Ovary (tissue), 3 donors: Measurements from ENCODE around the gene CD2BP2.

ENCODE experiments used
- POLR2A ChIP-seq: fragments of 450-650 bp; IDR thresholded peaks from one replicate; pipeline ENCODE4 v1.6.1; 2017; ENCODE audit warnings: antibody characterized with exemption, mild to moderate bottlenecking, moderate library complexity
- TF ChIP-seq, protein P1 (sequence below), 3 donors: fragments of 450-650 bp in 2 of 3; fragments of 200-600 bp in 1 of 3; IDR thresholded peaks; one replicate each; pipeline versions ENCODE4 v1.5.1 to v1.8.0; 2016 to 2022; ENCODE audit warnings: antibody characterized with exemption in 3 of 3, mild to moderate bottlenecking in 1 of 3
- donor health status: DM: no; HTN: no; CAD: no.

DNA sequence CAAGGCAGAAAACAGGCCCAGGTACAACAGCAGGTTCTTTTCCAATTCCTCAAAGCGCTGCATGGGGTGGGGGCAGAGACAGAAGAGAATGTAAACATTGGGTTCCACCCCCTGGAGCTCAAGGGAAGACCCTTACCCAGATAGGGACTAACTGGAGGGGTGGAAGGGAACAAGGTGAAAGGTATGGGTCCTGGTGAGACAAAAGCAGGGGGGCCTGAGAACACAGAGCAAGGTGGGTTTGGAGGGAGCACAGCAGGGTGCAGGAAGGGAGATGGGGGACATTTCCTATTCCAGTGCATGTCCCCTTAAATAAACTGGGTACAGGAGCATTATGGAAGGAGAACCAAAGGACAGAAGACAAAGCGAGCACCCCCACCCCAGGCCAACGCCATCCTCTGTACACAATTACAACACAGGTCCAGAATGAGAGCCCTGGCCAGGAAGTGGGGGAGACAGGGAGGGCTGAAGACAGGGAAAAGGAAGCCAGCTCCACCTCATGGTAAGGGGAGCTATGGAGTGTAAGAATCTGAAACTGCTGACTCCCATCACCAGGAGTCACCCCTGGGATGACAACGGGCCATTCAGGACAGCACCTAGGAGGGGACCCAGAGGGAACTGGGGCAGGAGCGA, 2.1 kb upstream of the CD2BP2 start:
- TF ChIP-seq, protein P1, sequence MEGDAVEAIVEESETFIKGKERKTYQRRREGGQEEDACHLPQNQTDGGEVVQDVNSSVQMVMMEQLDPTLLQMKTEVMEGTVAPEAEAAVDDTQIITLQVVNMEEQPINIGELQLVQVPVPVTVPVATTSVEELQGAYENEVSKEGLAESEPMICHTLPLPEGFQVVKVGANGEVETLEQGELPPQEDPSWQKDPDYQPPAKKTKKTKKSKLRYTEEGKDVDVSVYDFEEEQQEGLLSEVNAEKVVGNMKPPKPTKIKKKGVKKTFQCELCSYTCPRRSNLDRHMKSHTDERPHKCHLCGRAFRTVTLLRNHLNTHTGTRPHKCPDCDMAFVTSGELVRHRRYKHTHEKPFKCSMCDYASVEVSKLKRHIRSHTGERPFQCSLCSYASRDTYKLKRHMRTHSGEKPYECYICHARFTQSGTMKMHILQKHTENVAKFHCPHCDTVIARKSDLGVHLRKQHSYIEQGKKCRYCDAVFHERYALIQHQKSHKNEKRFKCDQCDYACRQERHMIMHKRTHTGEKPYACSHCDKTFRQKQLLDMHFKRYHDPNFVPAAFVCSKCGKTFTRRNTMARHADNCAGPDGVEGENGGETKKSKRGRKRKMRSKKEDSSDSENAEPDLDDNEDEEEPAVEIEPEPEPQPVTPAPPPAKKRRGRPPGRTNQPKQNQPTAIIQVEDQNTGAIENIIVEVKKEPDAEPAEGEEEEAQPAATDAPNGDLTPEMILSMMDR (IDR thresholded peaks at IDR 0.05), result no peak
- TF ChIP-seq POLR2A, result no peak
